Measurements from ENCODE around the gene EIF5A2.
A peak's percentile ranks its signal among the peaks of the same experiment; 100 is the strongest.
"Not testable (repeated sequence)": the region's sequence is repeated elsewhere in the genome, so short reads cannot be mapped to it uniquely, and the experiment has no call there.

Gene EIF5A2

DNA sequence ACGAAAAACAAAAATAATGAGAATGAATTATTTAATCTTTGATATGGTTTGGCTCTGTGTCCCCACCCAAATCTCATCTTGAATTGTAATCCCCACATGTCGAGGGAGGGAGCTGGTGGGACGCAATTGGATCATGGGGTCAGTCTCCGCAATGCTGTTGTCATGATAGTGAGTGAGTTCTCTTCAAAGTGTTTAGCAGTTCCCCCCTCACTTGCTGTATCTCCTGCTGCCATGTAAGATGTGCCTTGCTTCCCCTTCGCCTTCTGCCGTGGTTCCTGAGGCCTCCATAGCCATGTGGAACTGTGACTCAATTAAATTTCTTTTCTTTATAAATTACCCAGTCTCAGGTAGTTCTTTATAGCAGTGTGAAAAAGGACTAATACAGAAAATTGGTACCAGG, 12.1 kb downstream of the EIF5A2 start:
- DNase-seq: not testable (repeated sequence)

- DNase-seq: no peak
Observed at GRCh38 chr3:170893895-170894294, 14.5 kb downstream of the EIF5A2 start.

- no peak for DNase-seq
Observed at GRCh38 chr3:170889630-170890029, 18.8 kb downstream of the EIF5A2 start.

- DNase-seq: no peak
Observed at GRCh38 chr3:170889132-170889531, 19.3 kb downstream of the EIF5A2 start.

GRCh38 chr3:170884109-170884930, 24.1 kb downstream of the EIF5A2 start:
- not testable (repeated sequence) for DNase-seq

GRCh38 chr3:170878688-170879087, 29.7 kb downstream of the EIF5A2 start:
- DNase-seq: not testable (repeated sequence)

GRCh38 chr3:170877311-170877710, 31.1 kb downstream of the EIF5A2 start:
- not testable (repeated sequence) for DNase-seq

- no peak for DNase-seq
Observed at GRCh38 chr3:170876537-170876936, 31.9 kb downstream of the EIF5A2 start.

DNA sequence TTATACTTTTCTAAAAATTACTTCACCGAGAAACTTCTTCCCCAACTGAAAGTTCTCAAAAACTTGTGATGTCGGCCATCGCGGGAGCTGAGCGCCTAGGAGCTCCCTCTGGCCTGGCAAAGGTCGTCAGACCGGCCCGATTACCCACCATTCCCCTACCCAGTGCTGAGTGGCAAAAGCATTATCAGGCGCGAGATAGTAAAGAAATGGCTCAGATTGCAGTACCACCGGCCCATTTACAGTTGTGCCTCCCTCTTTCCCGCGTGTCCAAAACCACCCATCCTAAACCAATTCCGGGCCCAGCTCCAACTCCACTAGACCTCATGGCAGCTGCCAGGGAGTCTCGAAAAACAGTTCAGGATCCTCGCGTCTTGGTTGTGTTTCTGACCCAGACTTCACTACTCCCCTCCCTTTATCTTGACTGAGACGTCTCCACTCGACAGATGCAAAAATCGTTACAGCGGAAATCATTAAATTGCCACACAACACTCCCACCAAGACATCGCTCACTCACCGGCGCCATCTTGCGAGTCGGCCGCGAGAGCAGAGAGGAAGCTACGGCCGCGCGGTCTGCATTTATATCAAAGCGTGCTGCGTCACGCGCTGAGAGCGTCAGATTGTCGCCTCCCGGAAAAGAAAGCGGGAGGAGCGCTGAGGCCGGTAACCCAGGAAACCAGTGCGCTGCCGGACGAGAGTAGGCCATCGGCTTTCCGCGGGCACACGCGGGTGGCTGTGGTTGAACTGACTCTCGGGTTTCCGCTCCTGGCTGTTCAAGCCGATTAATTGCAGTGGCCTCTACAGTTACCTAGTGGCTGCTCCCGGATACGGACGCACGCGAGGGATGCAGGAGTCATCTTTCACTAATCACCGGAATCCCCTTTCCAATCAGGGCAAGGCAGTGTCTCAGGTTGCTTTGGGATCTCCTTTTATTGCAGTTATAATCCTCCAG, 38.5 kb downstream of the EIF5A2 start, which contains the start of gene RPL22L1:
Gene RPL22L1 (minus strand): TSS at position 551 of the 949 bp plus-strand sequence. CDS start 28 bp downstream, at position 523.
- DNase-seq: peak; percentile 92

DNA sequence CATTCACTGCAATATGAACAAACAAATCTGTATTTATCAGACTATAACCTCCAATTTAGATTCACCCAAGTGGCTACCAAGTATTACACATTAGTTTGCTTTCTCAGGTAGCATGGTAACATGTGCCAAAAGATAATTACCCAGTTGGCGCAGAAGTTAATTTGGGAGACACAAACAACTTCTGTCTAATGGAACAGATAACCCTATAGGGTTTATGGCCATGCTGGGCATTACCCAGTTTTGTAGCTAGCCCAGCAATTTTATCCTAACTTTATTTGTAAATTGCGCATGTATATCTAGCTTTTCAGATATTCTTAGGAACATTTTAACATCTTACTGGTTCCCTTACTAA, 39.2 kb downstream of the EIF5A2 start:
- DNase-seq: no peak

DNA sequence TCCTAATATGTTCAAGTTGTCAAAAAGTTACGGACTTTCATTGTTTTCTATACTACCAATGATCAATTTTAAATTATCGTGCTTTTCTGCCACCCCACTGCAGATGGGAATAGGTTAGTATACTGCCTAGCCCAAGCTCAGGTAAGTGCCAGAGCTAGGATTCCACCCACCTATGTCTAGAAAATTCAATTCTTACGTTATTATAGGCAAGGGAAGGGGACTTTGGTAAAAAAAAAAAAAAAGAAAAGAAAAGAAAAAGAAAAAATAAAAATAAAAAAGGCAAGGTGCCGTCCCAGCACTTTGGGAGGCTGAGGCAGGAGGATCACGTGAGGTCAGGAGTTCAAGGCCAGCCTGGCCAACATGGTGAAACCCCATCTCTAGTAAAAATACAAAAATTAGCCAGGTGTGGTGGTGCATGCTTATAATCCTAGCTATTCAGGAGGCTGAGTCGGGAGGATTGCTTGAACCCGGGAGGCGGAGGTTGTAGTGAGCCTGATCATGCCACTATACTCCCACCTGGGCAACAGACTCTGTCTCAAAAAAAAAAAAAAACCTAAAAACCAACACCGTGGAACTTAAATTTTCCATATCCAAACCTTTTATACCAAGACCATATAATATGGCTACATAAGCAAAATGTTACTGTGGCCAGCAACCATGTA, 39.7 kb downstream of the EIF5A2 start:
- no peak for DNase-seq

GRCh38 chr3:170867143-170867937, 41.1 kb downstream of the EIF5A2 start:
- DNase-seq: no peak

DNA sequence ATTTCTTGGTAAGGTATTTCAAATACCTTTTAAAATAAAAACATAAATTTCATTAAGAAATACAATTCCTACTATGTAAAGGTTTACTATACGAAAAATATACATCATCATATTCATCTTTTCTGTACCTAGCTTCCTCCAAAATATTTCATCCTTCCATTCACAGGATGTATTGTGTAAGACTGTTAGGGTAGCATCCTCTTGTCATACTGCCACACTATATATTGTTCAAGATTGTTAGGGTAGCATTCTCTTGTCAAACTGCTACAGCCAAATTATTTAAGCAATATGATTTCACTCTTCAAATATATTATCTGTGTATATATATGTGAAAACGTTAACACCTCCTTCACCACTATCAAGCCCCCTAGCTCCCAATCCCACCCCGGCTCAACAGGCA, 41.9 kb downstream of the EIF5A2 start:
- no peak for DNase-seq

- no peak for DNase-seq
Observed at GRCh38 chr3:170865209-170866094, 43.0 kb downstream of the EIF5A2 start.

GRCh38 chr3:170864525-170865208, 43.8 kb downstream of the EIF5A2 start:
- no peak for DNase-seq

DNA sequence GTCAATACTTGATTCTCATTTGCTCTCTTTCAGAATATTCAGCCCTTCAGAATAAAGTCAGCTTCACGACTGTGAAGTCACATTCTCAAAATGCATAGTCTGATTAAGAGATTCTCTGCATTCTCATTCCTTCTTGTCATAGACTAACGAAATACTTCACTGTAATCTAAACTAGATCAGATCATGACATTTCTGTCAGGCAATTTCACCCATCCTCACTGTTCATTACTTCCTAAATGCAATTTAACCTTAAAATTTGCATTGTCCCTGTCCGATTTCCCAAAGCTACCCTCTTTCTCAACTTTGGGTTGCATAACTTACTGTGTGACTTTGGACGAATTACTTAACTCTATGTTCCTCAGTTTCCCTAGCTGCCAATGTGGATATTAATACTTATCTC, 44.6 kb downstream of the EIF5A2 start:
- no peak for DNase-seq

- DNase-seq: no peak
Observed at GRCh38 chr3:170862618-170863374, 45.6 kb downstream of the EIF5A2 start.

- no peak for DNase-seq
Observed at GRCh38 chr3:170858599-170858998, 49.8 kb downstream of the EIF5A2 start.

DNA sequence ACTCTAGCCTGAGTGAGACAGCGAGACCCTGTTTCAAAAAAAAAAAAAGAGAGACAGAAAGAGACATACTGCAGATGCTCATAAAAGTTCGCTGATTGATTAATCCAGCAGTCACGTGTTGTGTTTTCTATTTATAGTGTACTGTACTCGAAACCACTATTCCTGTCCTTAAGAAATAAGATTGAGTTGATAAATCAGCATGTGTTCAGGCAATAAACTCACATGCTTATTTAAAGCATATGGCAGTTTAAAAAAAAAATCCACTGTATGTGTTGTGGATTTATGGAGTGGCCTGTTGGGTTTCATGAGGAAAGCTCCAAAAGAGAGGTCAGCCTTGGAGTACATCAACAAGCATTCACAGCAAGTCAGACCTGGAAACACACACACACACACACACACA, 56.1 kb downstream of the EIF5A2 start:
- DNase-seq: no peak

Measured in stimulated activated CD4-positive, alpha-beta T cell treated with anti-CD3 and anti-CD28 coated beads, Interleukin-4, amount 100 ng/mL, for 1 hour (primary cell).